ENCODE measurements around the gene LSM12. TPM values are rescaled to one million over a fixed set of nuclear protein-coding genes. Genes with fewer than 3 reads are reported as not detected.

Gene LSM12
- total RNA-seq, 1 donor: 77.5 TPM

- TF ChIP-seq CTCF (IDR thresholded peaks at IDR 0.05; ENCODE audit: insufficient read depth, low read length): no peak
- peak; percentile 53 for DNase-seq (ENCODE audit: low read depth)
Observed at GRCh38 chr17:44081681-44082080, 15.2 kb upstream of the LSM12 start.

GRCh38 chr17:44079877-44080821 lies 13.7 kb upstream of the LSM12 start:
- H3K4me3 ChIP-seq (ENCODE audit: low read depth, low read length): no peak overlapping the region
- TF ChIP-seq CTCF (IDR thresholded peaks at IDR 0.05; ENCODE audit: insufficient read depth, low read length): no peak
- DNase-seq (ENCODE audit: low read depth): no peak

More at GRCh38 chr17:44081681-44082080, 15.2 kb upstream of the LSM12 start:
- no peak overlapping the region for H3K4me3 ChIP-seq (ENCODE audit: low read depth, low read length)

- H3K4me3 ChIP-seq (ENCODE audit: low read depth, low read length): no peak overlapping the region
- TF ChIP-seq CTCF (IDR thresholded peaks at IDR 0.05; ENCODE audit: insufficient read depth, low read length): no peak
- DNase-seq (ENCODE audit: low read depth): no peak
Observed at GRCh38 chr17:44078412-44078811, 11.9 kb upstream of the LSM12 start.

- TF ChIP-seq CTCF (IDR thresholded peaks at IDR 0.05; ENCODE audit: insufficient read depth, low read length): no peak
- no peak for DNase-seq (ENCODE audit: low read depth)
- H3K4me3 ChIP-seq (ENCODE audit: low read depth, low read length): no peak overlapping the region
Observed at GRCh38 chr17:44077595-44077909, 11.1 kb upstream of the LSM12 start.

DNA sequence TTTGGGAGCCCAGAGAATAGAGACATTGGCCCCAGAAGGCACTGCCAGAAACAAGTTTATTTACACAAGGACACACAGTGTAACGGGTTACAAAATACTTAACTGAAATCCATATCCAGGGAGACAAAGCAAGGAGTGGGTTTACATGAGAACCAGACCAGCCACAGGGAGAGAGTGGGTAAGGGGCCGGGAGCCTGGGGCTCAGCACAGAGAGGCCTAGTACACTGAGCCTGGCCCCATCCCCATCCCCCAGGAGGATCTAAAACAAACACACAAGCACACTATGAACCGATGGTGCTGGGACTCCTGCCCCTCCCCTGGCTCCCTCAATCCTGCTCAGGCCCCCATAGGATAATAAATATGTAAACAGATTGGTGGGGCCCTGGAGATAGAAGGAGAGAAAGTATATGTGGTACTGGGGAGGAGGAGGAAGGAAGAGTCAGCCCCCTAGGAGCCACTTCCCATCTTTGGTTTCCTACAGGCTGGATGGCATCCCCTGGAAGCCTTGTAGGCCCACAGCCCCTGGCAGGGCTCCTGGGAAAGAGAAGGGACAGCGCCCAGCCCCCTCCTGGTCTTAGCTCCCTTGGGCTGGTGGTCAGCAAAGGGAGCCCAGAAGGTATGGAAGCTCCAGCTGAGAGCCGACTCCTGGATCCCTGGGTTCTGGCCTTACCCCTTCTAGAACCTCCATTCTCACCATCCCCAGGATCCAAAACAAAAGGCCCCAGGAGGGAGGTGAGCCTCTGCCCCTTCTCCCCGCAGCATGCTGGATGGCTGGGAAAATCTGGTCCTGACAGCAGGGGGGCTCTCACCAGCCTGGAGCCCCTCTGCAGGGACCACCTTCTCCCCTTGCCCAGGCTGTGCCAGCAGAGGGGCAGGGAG lies 10.5 kb upstream of the LSM12 start:
- TF ChIP-seq CTCF (IDR thresholded peaks at IDR 0.05; ENCODE audit: insufficient read depth, low read length): no peak
- H3K4me3 ChIP-seq (ENCODE audit: low read depth, low read length): no peak overlapping the region
- no peak for DNase-seq (ENCODE audit: low read depth)

DNA sequence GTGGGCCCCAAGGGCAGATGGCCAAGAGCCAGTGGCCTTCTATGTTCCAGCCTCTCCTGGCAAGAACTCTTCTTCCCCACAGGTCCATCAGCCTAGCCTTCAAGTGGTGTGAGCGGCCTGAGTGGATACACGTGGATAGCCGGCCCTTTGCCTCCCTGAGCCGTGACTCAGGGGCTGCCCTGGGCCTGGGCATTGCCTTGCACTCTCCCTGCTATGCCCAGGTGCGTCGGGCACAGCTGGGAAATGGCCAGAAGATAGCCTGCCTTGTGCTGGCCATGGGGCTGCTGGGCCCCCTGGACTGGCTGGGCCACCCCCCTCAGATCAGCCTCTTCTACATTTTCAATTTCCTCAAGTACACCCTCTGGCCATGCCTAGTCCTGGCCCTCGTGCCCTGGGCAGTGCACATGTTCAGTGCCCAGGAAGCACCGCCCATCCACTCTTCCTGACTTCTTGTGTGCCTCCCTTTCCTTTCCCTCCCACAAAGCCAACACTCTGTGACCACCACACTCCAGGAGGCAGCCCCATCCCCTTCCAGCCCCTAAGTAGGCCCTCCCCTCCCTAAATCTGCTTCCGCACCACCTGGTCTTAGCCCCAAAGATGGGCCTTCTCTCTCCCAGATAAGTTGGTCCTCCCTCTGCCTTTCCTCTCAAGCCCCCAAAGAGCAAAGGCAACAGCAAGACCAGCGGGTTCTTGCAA lies 9.3 kb upstream of the LSM12 start:
- DNase-seq (ENCODE audit: low read depth): no peak
- no peak overlapping the region for H3K4me3 ChIP-seq (ENCODE audit: low read depth, low read length)
- no peak for TF ChIP-seq CTCF (IDR thresholded peaks at IDR 0.05; ENCODE audit: insufficient read depth, low read length)

Measured in fibroblast of the aortic adventitia (primary cell).